HCT116 (cell line): ENCODE data around the gene NCAPG2. TPM values are rescaled to one million over a fixed set of nuclear protein-coding genes. Genes with fewer than 3 reads are reported as not detected.

Experiments used
- ATAC-seq: fragments of 200-7000 bp; cut with Tn5 transposase; 2 replicates; pipeline ENCODE4 v1.9.1; 2020; ENCODE audit warnings: mild to moderate bottlenecking, moderate library complexity
- BruUV-seq: library from RNA; stranded (reverse); fragments of 400-500 nt; replicated peaks from 2 replicates; lab custom pipeline; 2021; lab: Mats Ljungman, UMichigan
- CTCF ChIA-PET: fragments of 300-600 bp; sonication (Branson Sonifier 250); formaldehyde crosslinking; loops from one replicate; lab custom pipeline; 2021; ENCODE audit warnings: antibody characterized with exemption; lab: Charles Lee
- POLR2A ChIA-PET: fragments of 300-600, 350-600 bp; sonication (Branson Sonifier 250); formaldehyde crosslinking; loops from one replicate; lab custom pipeline; 2021; ENCODE audit warnings: antibody characterized with exemption; lab: Charles Lee
- RAD21 ChIA-PET, 2 experiments: fragments of 300-600 bp; sonication (Branson Sonifier 250); formaldehyde crosslinking; loops; one replicate each; lab custom pipeline; 2023; ENCODE audit warnings: low total read pairs in 2 of 2; ENCODE audit not compliant: uncharacterized antibody in 2 of 2, unreplicated experiment in 2 of 2, low non-redundant PET in 1 of 2; lab: Charles Lee
- DNase-seq: peaks from one replicate; pipeline ENCODE4 v3.0.0-alpha.2; 2010; ENCODE audit warnings: low read depth, low spot score
- H2AFZ ChIP-seq: fragments of 200-600 bp; shearing (Covaris generic), sonication (generic); 2 replicates; pipeline ENCODE4 v1.6.1; 2017; ENCODE audit warnings: low read depth, mixed run types, mixed read lengths, antibody characterized with exemption, low read length; ENCODE audit not compliant: poor library complexity, severe bottlenecking
- H3K27ac ChIP-seq: 2 replicates; pipeline ENCODE4 v1.5.1; 2012; ENCODE audit warnings: low read depth, low read length
- H3K27me3 ChIP-seq: fragments of 200-600 bp; sonication (generic); 2 replicates; pipeline ENCODE4 v1.6.1; 2016; ENCODE audit warnings: mixed run types, low read length, mixed read lengths; ENCODE audit not compliant: insufficient read depth
- H3K36me3 ChIP-seq, 2 experiments: fragments of 200-500 bp in 1 of 2; fragments of 200-600 bp in 1 of 2; sonication (Bioruptor generic) in 1 of 2; sonication (generic) in 1 of 2; 2 replicates each; pipeline versions ENCODE4 v1.5.1 to v1.6.1; 2014 to 2016; ENCODE audit warnings: low read length in 2 of 2, inconsistent platforms in 1 of 2, mixed read lengths in 1 of 2, mixed run types in 1 of 2; ENCODE audit not compliant: insufficient read depth in 2 of 2, control insufficient read depth in 1 of 2
- H3K4me1 ChIP-seq, 2 experiments: fragments of 200-600 bp in 1 of 2; sonication (generic) in 1 of 2; 2 replicates each; pipeline versions ENCODE4 v1.5.1 to v1.6.1; 2012 to 2017; ENCODE audit warnings: low read length in 2 of 2, inconsistent platforms in 1 of 2, mild to moderate bottlenecking in 1 of 2, mixed read lengths in 1 of 2, mixed run types in 1 of 2, moderate library complexity in 1 of 2; ENCODE audit not compliant: insufficient read depth in 2 of 2, control insufficient read depth in 1 of 2
- H3K4me2 ChIP-seq: fragments of 200-600 bp; sonication (generic); 2 replicates; pipeline ENCODE4 v1.6.1; 2017; ENCODE audit warnings: mixed run types, low read length, mixed read lengths
- H3K4me3 ChIP-seq, 2 experiments: fragments of 200-600 bp in 1 of 2; sonication (generic) in 1 of 2; replicated peaks in 1 of 2; 2 replicates each; pipeline ENCODE4 v1.5.1; 2011 to 2016; ENCODE audit warnings: low read length in 2 of 2, control low read depth in 1 of 2, low read depth in 1 of 2, mild to moderate bottlenecking in 1 of 2, mixed read lengths in 1 of 2, mixed run types in 1 of 2
- H3K79me2 ChIP-seq: fragments of 200-600 bp; sonication (generic); 2 replicates; pipeline ENCODE4 v1.6.1; 2017; ENCODE audit warnings: mild to moderate bottlenecking, mixed run types, low read length, moderate library complexity, mixed read lengths; ENCODE audit not compliant: insufficient read depth
- H3K9ac ChIP-seq: fragments of 200-600 bp; sonication (generic); 2 replicates; pipeline ENCODE4 v1.6.1; 2016; ENCODE audit warnings: low read length, mixed read lengths
- H3K9me2 ChIP-seq: fragments of 200-600 bp; sonication (generic), shearing (Covaris generic); 2 replicates; pipeline ENCODE4 v1.6.1; 2017; ENCODE audit warnings: mixed run types, mild to moderate bottlenecking, moderate library complexity; ENCODE audit not compliant: insufficient read depth
- H3K9me3 ChIP-seq, 2 experiments: fragments of 200-500 bp in 1 of 2; fragments of 200-600 bp in 1 of 2; sonication (Bioruptor generic) in 1 of 2; sonication (generic) in 1 of 2; 2 replicates each; pipeline ENCODE4 v1.6.1; 2014 to 2017; ENCODE audit warnings: low read length in 2 of 2, mixed read lengths in 2 of 2, inconsistent platforms in 1 of 2, low read depth in 1 of 2, mild to moderate bottlenecking in 1 of 2, mixed run types in 1 of 2, moderate library complexity in 1 of 2; ENCODE audit not compliant: control insufficient read depth in 1 of 2, insufficient read depth in 1 of 2
- H4K20me1 ChIP-seq: fragments of 200-600 bp; sonication (generic), shearing (Covaris generic); 2 replicates; pipeline ENCODE4 v1.6.1; 2017; ENCODE audit warnings: mixed run types, mild to moderate bottlenecking, moderate library complexity; ENCODE audit not compliant: insufficient read depth
- ATF3 ChIP-seq: IDR thresholded peaks from 2 replicates; pipeline ENCODE4 v1.6.1; 2012
- CBX3 ChIP-seq: IDR thresholded peaks from 2 replicates; pipeline ENCODE4 v1.6.1; 2012; ENCODE audit warnings: low read depth
- CEBPB ChIP-seq: IDR thresholded peaks from 2 replicates; pipeline ENCODE4 v1.6.1; 2012; ENCODE audit warnings: low read depth
- EZH2phosphoT487 ChIP-seq: fragments of 200-600 bp; IDR thresholded peaks from 2 replicates; pipeline ENCODE4 v1.6.1; 2018; ENCODE audit warnings: antibody characterized with exemption, borderline replicate concordance
- FOSL1 ChIP-seq: IDR thresholded peaks from 2 replicates; pipeline ENCODE4 v1.6.1; 2012; ENCODE audit warnings: low read depth
- MAX ChIP-seq: IDR thresholded peaks from 2 replicates; pipeline ENCODE4 v1.6.1; 2012
- POLR2A ChIP-seq: IDR thresholded peaks from 2 replicates; pipeline ENCODE4 v1.7.0; 2011; ENCODE audit warnings: borderline replicate concordance; ENCODE audit not compliant: insufficient read depth, insufficient read length; ENCODE audit errors: extremely low read depth
- RAD21 ChIP-seq: IDR thresholded peaks from 2 replicates; pipeline ENCODE4 v1.6.1; 2012; ENCODE audit warnings: low read depth, mild to moderate bottlenecking
- REST ChIP-seq: IDR thresholded peaks from 2 replicates; pipeline ENCODE4 v1.6.1; 2012; ENCODE audit warnings: low read depth
- SP1 ChIP-seq: IDR thresholded peaks from 2 replicates; pipeline ENCODE4 v1.6.1; 2012; ENCODE audit warnings: low read depth
- SRF ChIP-seq: IDR thresholded peaks from 2 replicates; pipeline ENCODE4 v1.6.1; 2012; ENCODE audit warnings: low read depth
- TCF7L2 ChIP-seq: IDR thresholded peaks from 2 replicates; pipeline ENCODE4 v1.7.0; 2011; ENCODE audit warnings: borderline replicate concordance, inconsistent platforms; ENCODE audit not compliant: insufficient read depth, insufficient read length; ENCODE audit errors: extremely low read depth
- YY1 ChIP-seq: IDR thresholded peaks from 2 replicates; pipeline ENCODE4 v1.6.1; 2011; ENCODE audit warnings: low read length, low read depth, moderate library complexity, mild to moderate bottlenecking; ENCODE audit not compliant: insufficient replicate concordance; ENCODE audit errors: extremely low read depth
- ZBTB33 ChIP-seq: IDR thresholded peaks from 2 replicates; pipeline ENCODE4 v1.6.1; 2011; ENCODE audit warnings: mild to moderate bottlenecking, low read length, moderate library complexity; ENCODE audit not compliant: insufficient replicate concordance; ENCODE audit errors: extremely low read depth
- ZFX ChIP-seq: fragments of 450-650 bp; IDR thresholded peaks from 2 replicates; pipeline ENCODE4 v1.6.1; 2017
- ZNF274 ChIP-seq: fragments of 200-500 bp; sonication (Bioruptor generic); IDR thresholded peaks from 2 replicates; pipeline ENCODE4 v1.6.1; 2014; ENCODE audit warnings: mild to moderate bottlenecking, low read depth, low read length, inconsistent platforms
- intact Hi-C: fragments of 100-400 bp; cut with micrococcal nuclease; formaldehyde crosslinking; loops from 2 replicates; pipeline ENCODE4 v1.10.0; 2022
- total RNA-seq: library from RNA; stranded (reverse); gene quantifications from one replicate; pipeline ENCODE4 v1.2.1, GENCODE V29; 2021; ENCODE audit not compliant: unreplicated experiment

NCAPG2 gene
- total RNA-seq, 1 experiment from 2014 or later: 73.1 TPM

GRCh38 chr7:158633055-158633956 lies 71.3 kb downstream of the NCAPG2 start (continued):
- no peak for TF ChIP-seq ZBTB33
- no peak for TF ChIP-seq POLR2A

GRCh38 chr7:158631574-158632195 lies 72.9 kb downstream of the NCAPG2 start:
- Histone ChIP-seq H3K9me2 (no peaks in the 10 kb centered on the region), H3K27ac (no peak overlapping the region), H3K79me2 (no peaks in the 10 kb centered on the region), H3K4me1 (no peaks in the 10 kb centered on the region), H4K20me1 (no peaks in the 10 kb centered on the region), H3K27me3 (no peaks in the 10 kb centered on the region), H3K4me3 (no peak overlapping the region), H3K4me2 (no peak overlapping the region), H2AFZ (no peak overlapping the region), H3K36me3 (peaks cover 20 to 21% of the 10 kb centered on the region in 2 experiments), H3K9me3 (no peaks in the 10 kb centered on the region), H3K9ac (no peak overlapping the region)
- no peak for ATAC-seq
- DNase-seq: no peak
- ChIA-PET RAD21 (no interaction called here), CTCF (no interaction called here), POLR2A (no interaction called here)
- no peak for TF ChIP-seq MAX
- no peak for TF ChIP-seq CBX3
- no peak for TF ChIP-seq FOSL1
- TF ChIP-seq SP1: no peak
- TF ChIP-seq RAD21: no peak
- TF ChIP-seq POLR2A: no peak
- TF ChIP-seq CEBPB: no peak
- TF ChIP-seq TCF7L2: no peak
- TF ChIP-seq ZNF274: no peak
- TF ChIP-seq SRF: no peak
- TF ChIP-seq YY1: no peak
- no peak for TF ChIP-seq ZFX
- no peak for TF ChIP-seq EZH2phosphoT487
- no peak for TF ChIP-seq REST
- no peak for TF ChIP-seq ATF3
- BruUV-seq: no TSS peak
- intact Hi-C loops: no loop called here
